NB4 (cell line): Measurements from ENCODE around the gene STT3B.

ENCODE experiments used
- DNase-seq: peaks from one replicate; pipeline ENCODE4 v3.0.0; 2010; ENCODE audit warnings: low read depth
- H3K4me3 ChIP-seq: one replicate; pipeline ENCODE4 v1.5.1; 2011; ENCODE audit warnings: mild to moderate bottlenecking, low read depth, low read length, moderate library complexity
- CTCF ChIP-seq: IDR thresholded peaks from one replicate; pipeline ENCODE4 v1.5.1; 2012; ENCODE audit warnings: low read depth, low read length
- MAX ChIP-seq: IDR thresholded peaks from 2 replicates; pipeline ENCODE4 v1.6.1; 2011; ENCODE audit warnings: low read depth, low read length
- MYC ChIP-seq: IDR thresholded peaks from 2 replicates; pipeline ENCODE4 v1.6.1; 2011; ENCODE audit warnings: low read depth, low read length
- POLR2A ChIP-seq: IDR thresholded peaks from 2 replicates; pipeline ENCODE4 v1.6.1; 2011; ENCODE audit warnings: mild to moderate bottlenecking; ENCODE audit not compliant: insufficient read length; ENCODE audit errors: extremely low read depth

STT3B gene

GRCh38 chr3:31635545-31635944, 102.8 kb downstream of the STT3B start:
- DNase-seq = no peak
- TF ChIP-seq MYC = no peak
- no peak for TF ChIP-seq POLR2A
- TF ChIP-seq CTCF = no peak
- TF ChIP-seq MAX = no peak
- H3K4me3 ChIP-seq = no peak overlapping the region

GRCh38 chr3:31636049-31636448, 103.3 kb downstream of the STT3B start:
- TF ChIP-seq MAX = no peak
- no peak overlapping the region for H3K4me3 ChIP-seq
- no peak for DNase-seq

GRCh38 chr3:31636694-31637442, 104.1 kb downstream of the STT3B start:
- DNase-seq = no peak
- no peak overlapping the region for H3K4me3 ChIP-seq
- TF ChIP-seq MAX (no peak), POLR2A (no peak), CTCF (no peak), MYC (no peak)

- DNase-seq = peak; percentile 12
- H3K4me3 ChIP-seq = no peak overlapping the region
- no peak for TF ChIP-seq MYC
- no peak for TF ChIP-seq CTCF
- TF ChIP-seq POLR2A = no peak
- no peak for TF ChIP-seq MAX
Observed at GRCh38 chr3:31639828-31640227, 107.1 kb downstream of the STT3B start.

GRCh38 chr3:31645256-31645655, 112.5 kb downstream of the STT3B start:
- TF ChIP-seq CTCF = no peak
- no peak for TF ChIP-seq MYC
- TF ChIP-seq MAX = no peak
- no peak for TF ChIP-seq POLR2A
- DNase-seq = no peak
- no peak overlapping the region for H3K4me3 ChIP-seq

- no peak overlapping the region for H3K4me3 ChIP-seq
- TF ChIP-seq MYC (no peak), POLR2A (peak; percentile 4)
- DNase-seq = no peak
Observed at GRCh38 chr3:31648286-31648968, 115.7 kb downstream of the STT3B start.

GRCh38 chr3:31652296-31652695, 119.6 kb downstream of the STT3B start:
- no peak for DNase-seq
- H3K4me3 ChIP-seq = no peak overlapping the region
- TF ChIP-seq MAX (no peak), POLR2A (no peak), MYC (no peak)
